ENCODE measurements around the gene MTIF3. TPM values are rescaled to one million over a fixed set of nuclear protein-coding genes. Genes with fewer than 3 reads are reported as not detected.

MTIF3 gene
- total RNA-seq, 1 experiment from 2014 or later, result 21.5 TPM

DNA sequence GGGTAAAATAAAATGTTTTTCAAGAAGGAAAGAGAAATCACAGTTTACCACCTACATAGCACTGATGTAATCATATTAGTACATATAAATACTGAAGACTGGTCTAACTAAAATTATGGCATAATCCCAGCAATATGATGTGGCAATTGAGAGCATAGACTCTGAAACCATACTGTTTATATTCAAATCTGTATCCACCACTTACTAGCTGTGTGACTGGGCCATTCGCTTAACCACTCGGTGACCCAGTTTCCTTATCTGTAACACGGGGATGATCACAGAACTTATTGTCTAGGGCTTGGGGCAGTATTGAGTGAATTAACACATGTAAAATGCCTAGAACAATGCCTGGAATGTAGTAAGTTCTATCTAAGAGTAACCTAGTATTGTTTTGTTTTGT lies 39.0 kb downstream of the MTIF3 start:
- H3K36me3 Mint-ChIP-seq (ENCODE audit: insufficient read depth, unreplicated experiment), result no peaks in the 10 kb centered on the region
- no peaks in the 10 kb centered on the region for H3K4me1 Mint-ChIP-seq (ENCODE audit: low read depth, unreplicated experiment)
- intact Hi-C loops (cut with micrococcal nuclease; ENCODE audit: unreplicated experiment), result no loop called here
- BruUV-seq (replicated peaks), result no TSS peak
- H3K4me3 Mint-ChIP-seq (ENCODE audit: low read depth, unreplicated experiment), result no peak overlapping the region
- H3K9me3 Mint-ChIP-seq (ENCODE audit: low read depth, unreplicated experiment), result no peaks in the 10 kb centered on the region
- CTCF ChIA-PET, result no interaction called here
- TF ChIP-seq, protein P1, sequence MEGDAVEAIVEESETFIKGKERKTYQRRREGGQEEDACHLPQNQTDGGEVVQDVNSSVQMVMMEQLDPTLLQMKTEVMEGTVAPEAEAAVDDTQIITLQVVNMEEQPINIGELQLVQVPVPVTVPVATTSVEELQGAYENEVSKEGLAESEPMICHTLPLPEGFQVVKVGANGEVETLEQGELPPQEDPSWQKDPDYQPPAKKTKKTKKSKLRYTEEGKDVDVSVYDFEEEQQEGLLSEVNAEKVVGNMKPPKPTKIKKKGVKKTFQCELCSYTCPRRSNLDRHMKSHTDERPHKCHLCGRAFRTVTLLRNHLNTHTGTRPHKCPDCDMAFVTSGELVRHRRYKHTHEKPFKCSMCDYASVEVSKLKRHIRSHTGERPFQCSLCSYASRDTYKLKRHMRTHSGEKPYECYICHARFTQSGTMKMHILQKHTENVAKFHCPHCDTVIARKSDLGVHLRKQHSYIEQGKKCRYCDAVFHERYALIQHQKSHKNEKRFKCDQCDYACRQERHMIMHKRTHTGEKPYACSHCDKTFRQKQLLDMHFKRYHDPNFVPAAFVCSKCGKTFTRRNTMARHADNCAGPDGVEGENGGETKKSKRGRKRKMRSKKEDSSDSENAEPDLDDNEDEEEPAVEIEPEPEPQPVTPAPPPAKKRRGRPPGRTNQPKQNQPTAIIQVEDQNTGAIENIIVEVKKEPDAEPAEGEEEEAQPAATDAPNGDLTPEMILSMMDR (IDR thresholded peaks at IDR 0.05; ENCODE audit: unreplicated experiment), result no peak
- H3K27me3 Mint-ChIP-seq (ENCODE audit: unreplicated experiment), result peaks cover 86% of the 10 kb centered on the region
- no peak for DNase-seq
- no peak overlapping the region for H3K27ac Mint-ChIP-seq (ENCODE audit: unreplicated experiment)

DNA sequence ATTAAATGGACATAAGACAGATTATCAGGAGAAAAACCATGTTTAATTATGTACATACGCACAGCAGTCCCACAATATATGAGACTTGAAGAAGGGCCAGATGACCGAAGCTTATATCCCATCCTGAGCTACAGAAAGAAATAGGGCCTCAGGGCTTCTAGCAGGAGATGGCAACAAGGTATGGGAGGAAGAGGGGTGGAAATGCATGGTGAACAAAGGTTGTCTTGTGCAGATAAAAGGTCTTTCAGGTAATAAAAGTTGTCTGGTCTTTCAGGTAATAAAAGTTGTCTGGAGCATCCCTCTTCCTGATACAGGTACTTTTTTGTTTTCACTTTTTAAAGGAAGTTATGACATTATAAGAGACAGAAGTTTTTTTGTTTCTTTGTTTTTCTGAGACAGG lies 41.4 kb downstream of the MTIF3 start:
- H3K27me3 Mint-ChIP-seq (ENCODE audit: unreplicated experiment), result peaks cover 63% of the 10 kb centered on the region
- TF ChIP-seq, protein P1 (IDR thresholded peaks at IDR 0.05; ENCODE audit: unreplicated experiment), result no peak
- no peaks in the 10 kb centered on the region for H3K9me3 Mint-ChIP-seq (ENCODE audit: low read depth, unreplicated experiment)
- CTCF ChIA-PET, result no interaction called here
- no peak for DNase-seq
- intact Hi-C loops (cut with micrococcal nuclease; ENCODE audit: unreplicated experiment), result no loop called here
- H3K36me3 Mint-ChIP-seq (ENCODE audit: insufficient read depth, unreplicated experiment), result no peaks in the 10 kb centered on the region
- BruUV-seq (replicated peaks), result no TSS peak
- no peak overlapping the region for H3K27ac Mint-ChIP-seq (ENCODE audit: unreplicated experiment)
- no peak overlapping the region for H3K4me3 Mint-ChIP-seq (ENCODE audit: low read depth, unreplicated experiment)
- peaks cover 3% of the 10 kb centered on the region for H3K4me1 Mint-ChIP-seq (ENCODE audit: low read depth, unreplicated experiment)

DNA sequence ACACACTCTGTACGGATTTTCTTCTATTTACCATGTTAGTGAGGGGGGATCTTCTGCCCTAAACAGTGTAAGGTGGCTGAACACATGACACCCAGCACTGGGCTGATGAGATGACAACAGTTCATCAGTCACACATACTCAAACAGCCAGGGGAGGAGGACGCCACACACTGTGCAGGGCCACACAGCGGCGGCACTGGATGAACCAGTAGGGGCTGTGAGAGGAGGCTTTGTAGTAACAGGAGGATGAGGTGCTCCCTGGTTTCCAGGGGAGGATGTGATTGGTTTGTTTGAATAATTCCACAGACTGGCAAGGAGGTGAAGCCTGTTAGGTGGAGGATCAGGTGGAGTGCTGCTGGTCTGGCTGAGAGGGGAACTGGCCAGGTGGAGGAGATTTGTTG lies 42.3 kb downstream of the MTIF3 start:
- Mint-ChIP-seq H3K36me3 (ENCODE audit: insufficient read depth, unreplicated experiment) (no peaks in the 10 kb centered on the region), H3K27me3 (ENCODE audit: unreplicated experiment) (peaks cover 59% of the 10 kb centered on the region), H3K4me1 (ENCODE audit: low read depth, unreplicated experiment) (peaks cover 12% of the 10 kb centered on the region), H3K9me3 (ENCODE audit: low read depth, unreplicated experiment) (no peaks in the 10 kb centered on the region), H3K4me3 (ENCODE audit: low read depth, unreplicated experiment) (no peak overlapping the region), H3K27ac (ENCODE audit: unreplicated experiment) (no peak overlapping the region)
- TF ChIP-seq, protein P1 (IDR thresholded peaks at IDR 0.05; ENCODE audit: unreplicated experiment), result no peak
- BruUV-seq (replicated peaks), result no TSS peak
- CTCF ChIA-PET, result no interaction called here
- intact Hi-C loops (cut with micrococcal nuclease; ENCODE audit: unreplicated experiment), result no loop called here
- no peak for DNase-seq

DNA sequence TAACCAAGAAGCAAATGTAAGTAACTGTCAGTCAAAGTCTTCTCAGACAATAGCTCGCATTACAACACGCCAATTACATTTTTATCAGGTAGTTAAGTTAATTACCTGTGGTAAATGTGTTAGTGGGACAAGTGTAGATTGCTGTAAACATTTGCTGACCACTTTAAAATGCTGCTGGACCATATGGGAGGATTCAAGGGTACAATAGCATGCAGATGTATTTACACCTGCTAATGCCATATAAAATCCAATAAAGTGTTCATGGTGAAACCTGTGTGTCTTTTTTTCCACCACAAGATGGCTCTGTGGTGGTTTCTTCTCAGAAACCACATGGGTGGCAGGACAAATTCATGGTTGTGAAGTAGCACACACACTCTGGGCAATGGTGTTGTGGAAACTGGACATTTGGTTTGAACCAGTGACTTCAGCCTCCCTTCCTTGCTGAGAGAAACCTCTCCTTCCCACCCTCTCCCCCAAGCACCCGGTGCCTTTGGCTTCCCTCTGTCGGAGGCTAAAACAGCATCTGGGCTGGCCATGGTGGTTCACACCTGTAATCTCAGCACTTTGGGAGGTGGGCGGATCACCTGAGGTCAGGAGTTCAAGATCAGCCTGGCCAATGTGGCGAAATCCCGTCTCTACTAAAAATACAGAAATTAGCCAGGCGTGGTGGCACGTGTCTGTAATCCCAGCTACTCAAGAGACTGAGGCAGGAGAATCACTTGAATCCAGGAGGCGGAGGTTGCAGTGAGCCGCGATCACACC lies 44.0 kb downstream of the MTIF3 start:
- no TSS peak for BruUV-seq (replicated peaks)
- CTCF ChIA-PET, result no interaction called here
- Mint-ChIP-seq H3K4me1 (ENCODE audit: low read depth, unreplicated experiment) (peaks cover 17% of the 10 kb centered on the region), H3K36me3 (ENCODE audit: insufficient read depth, unreplicated experiment) (no peaks in the 10 kb centered on the region), H3K9me3 (ENCODE audit: low read depth, unreplicated experiment) (no peaks in the 10 kb centered on the region), H3K27ac (ENCODE audit: unreplicated experiment) (no peak overlapping the region), H3K27me3 (ENCODE audit: unreplicated experiment) (peaks cover 45% of the 10 kb centered on the region), H3K4me3 (ENCODE audit: low read depth, unreplicated experiment) (no peak overlapping the region)
- TF ChIP-seq, protein P1 (IDR thresholded peaks at IDR 0.05; ENCODE audit: unreplicated experiment), result peak; percentile 24
- intact Hi-C loops (cut with micrococcal nuclease; ENCODE audit: unreplicated experiment), result no loop called here
- no peak for DNase-seq
